Measurements from ENCODE around the gene ZNF513. TPM values are rescaled to one million over a fixed set of nuclear protein-coding genes. Genes with fewer than 3 reads are reported as not detected.

The ZNF513 gene
- total RNA-seq, result 6.8 and 7.1 TPM in 2 replicates

GRCh38 chr2:27380626-27381545 lies at the start of gene ZNF513:
TSS of gene ZNF513 (minus strand) at chr2:27380734. CDS start at chr2:27380526, 208 bp downstream.

GRCh38 chr2:27428213-27428977 lies 47.9 kb upstream of the ZNF513 start, which contains the start of gene NRBP1:
TSS of gene NRBP1 (plus strand) at chr2:27428631. CDS start at chr2:27433274, 4,643 bp downstream.

GRCh38 chr2:27409321-27410073 lies 29.0 kb upstream of the ZNF513 start, which contains the start of gene PPM1G:
TSS of gene PPM1G (minus strand) at chr2:27409591. CDS start at chr2:27409422, 169 bp downstream.

GRCh38 chr2:27370026-27370815 lies 10.3 kb downstream of the ZNF513 start, which contains the start of the genes EIF2B4 and SNX17:
TSS of gene EIF2B4 (minus strand) at chr2:27370338. CDS start at chr2:27370314, 24 bp downstream.
TSS of gene SNX17 (plus strand) at chr2:27370616. CDS start at chr2:27370744, 128 bp downstream.

GRCh38 chr2:27356382-27357181 lies 24.0 kb downstream of the ZNF513 start, which contains the start of gene GTF3C2:
TSS of gene GTF3C2 (minus strand) at chr2:27356764. CDS start at chr2:27343554, 13,210 bp downstream.

Other genes starting within 250 kb of the ZNF513 start
- gene PREB, start 246.1 kb downstream of the ZNF513 start, total RNA-seq, result 44.5 and 53.3 TPM in 2 replicates
- gene PRR30, start 241.3 kb downstream of the ZNF513 start, total RNA-seq, result not detected in 2 replicates
- gene TCF23, start 231.7 kb downstream of the ZNF513 start, total RNA-seq, result not detected in 2 replicates
- 136 and 240 TPM in 2 replicates for gene ATRAID, start 168.7 kb downstream of the ZNF513 start, total RNA-seq
- gene SLC5A6, start 168.5 kb downstream of the ZNF513 start, total RNA-seq, result 14.9 and 30.3 TPM in 2 replicates
- gene CAD, start 163.4 kb downstream of the ZNF513 start, total RNA-seq, result 22.6 and 47.9 TPM in 2 replicates
- gene SLC30A3, start 117.7 kb downstream of the ZNF513 start, total RNA-seq, result under 0.01 and 0.19 TPM in 2 replicates
- gene DNAJC5G, start 105.3 kb downstream of the ZNF513 start, total RNA-seq, result not detected in 2 replicates
- under 0.01 TPM in 1 of 2 replicates, not detected in the other for gene TRIM54, start 98.3 kb downstream of the ZNF513 start, total RNA-seq
- gene UCN, start 72.3 kb downstream of the ZNF513 start, total RNA-seq, result 0.38 and 1.1 TPM in 2 replicates
- gene MPV17, start 57.6 kb downstream of the ZNF513 start, total RNA-seq, result 56.2 and 77.5 TPM in 2 replicates
- 14.1 and 19.2 TPM in 2 replicates for gene GTF3C2, start 24.0 kb downstream of the ZNF513 start, total RNA-seq
- gene EIF2B4, start 10.4 kb downstream of the ZNF513 start, total RNA-seq, result 21.7 and 50.4 TPM in 2 replicates
- 137 and 174 TPM in 2 replicates for gene SNX17, start 10.1 kb downstream of the ZNF513 start, total RNA-seq
- 59.5 and 167 TPM in 2 replicates for gene PPM1G, start 28.9 kb upstream of the ZNF513 start, total RNA-seq
- gene NRBP1, start 47.9 kb upstream of the ZNF513 start, total RNA-seq, result 100 and 134 TPM in 2 replicates
- not detected in 2 replicates for gene KRTCAP3, start 61.6 kb upstream of the ZNF513 start, total RNA-seq
- 23.6 and 26.8 TPM in 2 replicates for gene IFT172, start 109.0 kb upstream of the ZNF513 start, total RNA-seq
- 21.7 and 24.5 TPM in 2 replicates for gene FNDC4, start 114.5 kb upstream of the ZNF513 start, total RNA-seq
- 1.1 and 1.9 TPM in 2 replicates for gene GCKR, start 116.1 kb upstream of the ZNF513 start, total RNA-seq
- gene ZNF512, start 202.3 kb upstream of the ZNF513 start, total RNA-seq, result 21.1 and 30.4 TPM in 2 replicates
- 1.1 and 1.5 TPM in 2 replicates for gene CCDC121, start 248.3 kb upstream of the ZNF513 start, total RNA-seq
- gene GPN1, start 248.3 kb upstream of the ZNF513 start, total RNA-seq, result 30.7 and 60.2 TPM in 2 replicates